ENCODE results near the gene KCNC3.

The KCNC3 gene

DNA sequence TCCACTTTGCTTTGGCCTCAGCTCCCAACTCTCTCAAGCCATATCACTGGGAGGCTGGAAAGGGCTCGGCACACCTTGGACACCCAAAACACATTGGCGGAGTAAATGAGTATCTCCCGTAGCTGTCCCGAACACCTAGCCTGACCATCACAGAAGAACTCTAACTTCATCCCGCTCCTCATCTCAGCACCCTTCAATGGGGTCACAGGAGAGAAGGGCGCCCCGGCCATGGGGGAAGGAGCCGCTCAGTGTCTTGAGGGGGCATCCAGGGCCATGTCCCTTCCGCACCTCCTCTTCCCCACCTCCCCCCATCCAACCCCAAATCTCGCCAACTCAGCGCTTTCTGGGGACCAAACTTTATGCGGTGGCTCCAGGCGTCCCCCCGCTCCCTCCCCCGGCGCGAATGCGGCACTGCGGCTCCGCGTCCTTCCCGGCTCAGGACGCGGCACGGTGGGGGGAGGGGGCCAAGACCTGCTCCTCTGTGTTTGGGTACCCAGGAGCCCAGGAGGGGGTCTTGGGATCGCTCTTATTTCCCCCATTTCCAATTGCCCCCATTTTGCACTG, 3.0 kb downstream of the KCNC3 start:
- TF ChIP-seq ZBTB1 (tag by site-specific recombination; IDR thresholded peaks at IDR 0.05) (no peak), ZNF174 (tag by site-specific recombination; IDR thresholded peaks at IDR 0.05) (no peak), ZNF311 (tag by site-specific recombination; IDR thresholded peaks at IDR 0.05; ENCODE audit: borderline replicate concordance) (no peak), ZBTB48 (tag by site-specific recombination; IDR thresholded peaks at IDR 0.05) (peak; percentile 6; the same call in 1 of the 2 replicates), SP2 (tag by site-specific recombination; IDR thresholded peaks at IDR 0.05) (no peak), ZNF701 (tag by site-specific recombination; IDR thresholded peaks at IDR 0.05) (no peak)
- TF ChIP-seq, protein P1, sequence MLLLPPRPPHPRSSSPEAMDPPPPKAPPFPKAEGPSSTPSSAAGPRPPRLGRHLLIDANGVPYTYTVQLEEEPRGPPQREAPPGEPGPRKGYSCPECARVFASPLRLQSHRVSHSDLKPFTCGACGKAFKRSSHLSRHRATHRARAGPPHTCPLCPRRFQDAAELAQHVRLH (tag by site-specific recombination; IDR thresholded peaks at IDR 0.05): no peak
- CTCF ChIA-PET: interaction anchor here (0.9 to 1.4 kb wide), 4 partner anchors 31 to 190 kb away, joined by 3 to 4 read pairs (median 4); no protein-coding TSS in a partner anchor
- no peak overlapping the region for H3K4me3 ChIP-seq (ENCODE audit: low read depth, low read length)
- no peak overlapping the region for H3K27ac ChIP-seq (ENCODE audit: extremely low read depth, low read depth, low read length)
- H3K9me3 ChIP-seq (ENCODE audit: control insufficient read depth, insufficient read depth, low read depth, low read length): no peaks in the 10 kb centered on the region
- POLR2A ChIA-PET: interaction anchor here (0.6 to 1.3 kb wide), 6 partner anchors 7 to 1317 kb away, joined by 3 to 10 read pairs (median 4); no protein-coding TSS in a partner anchor
- H3K36me3 ChIP-seq (ENCODE audit: control insufficient read depth in 2 of 2, insufficient read depth in 1 of 2, low read length in 2 of 2): peaks cover 0 to 6% of the 10 kb centered on the region in 2 experiments; a peak in 1 of 3 replicates
- H3K4me1 ChIP-seq (ENCODE audit: control insufficient read depth, insufficient read depth, low read length): peaks cover 10% of the 10 kb centered on the region

DNA sequence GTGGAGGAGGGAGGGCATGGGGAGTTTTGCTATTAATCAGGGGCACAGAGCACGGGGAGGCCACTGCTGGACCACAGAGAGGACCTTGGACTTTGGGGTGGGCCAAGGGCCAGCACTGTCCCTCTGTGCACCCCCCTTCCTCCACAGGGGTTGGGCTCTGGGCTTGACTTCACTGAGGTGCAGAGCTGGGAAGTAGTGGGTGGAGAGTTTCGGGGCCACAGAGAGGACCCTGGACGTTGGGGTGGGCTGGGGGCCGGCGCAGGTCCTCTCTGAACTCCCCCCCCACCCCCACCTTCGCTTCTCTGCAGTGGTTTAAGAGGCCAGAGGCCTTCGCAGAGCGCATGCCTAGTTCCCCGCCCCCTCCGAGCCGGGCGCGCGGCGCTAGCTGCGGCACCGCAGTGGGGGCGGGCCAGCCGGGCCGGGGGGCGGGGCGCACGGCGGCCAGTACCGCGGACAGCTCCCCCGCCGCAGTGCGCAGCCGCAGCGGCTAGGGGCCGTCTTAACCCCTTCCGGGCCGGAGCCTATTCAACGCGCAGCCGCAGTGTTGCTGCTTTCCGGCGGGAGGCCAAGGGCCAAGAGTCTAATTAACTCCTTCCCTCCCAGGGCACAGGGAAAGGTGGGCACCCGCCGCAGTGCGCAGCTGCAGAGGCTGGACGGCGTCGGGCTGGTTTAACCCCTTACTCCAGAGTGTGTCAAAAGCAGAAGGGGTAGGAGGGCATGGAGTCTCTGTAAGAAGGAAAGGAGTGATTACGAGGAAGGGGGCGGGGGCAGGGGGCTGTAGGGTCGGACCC, 3.7 kb downstream of the KCNC3 start:
- Histone ChIP-seq H3K4me1 (ENCODE audit: control insufficient read depth, insufficient read depth, low read length) (peaks cover 8% of the 10 kb centered on the region), H3K36me3 (ENCODE audit: control insufficient read depth in 2 of 2, insufficient read depth in 1 of 2, low read length in 2 of 2) (peaks cover 0 to 6% of the 10 kb centered on the region in 2 experiments; a peak in 1 of 3 replicates), H3K4me3 (ENCODE audit: low read depth, low read length) (no peak overlapping the region; the same call in 1 of the 2 replicates), H3K27ac (ENCODE audit: extremely low read depth, low read depth, low read length) (no peak overlapping the region), H3K9me3 (ENCODE audit: control insufficient read depth, insufficient read depth, low read depth, low read length) (no peaks in the 10 kb centered on the region)
- CTCF ChIA-PET: interaction anchor here (0.9 to 1.4 kb wide), 3 partner anchors 44 to 189 kb away, joined by 3 to 4 read pairs (median 4); no protein-coding TSS in a partner anchor
- POLR2A ChIA-PET: interaction anchor here (0.6 to 1.3 kb wide), 7 partner anchors 8 to 1316 kb away, joined by 3 to 10 read pairs (median 4); no protein-coding TSS in a partner anchor
- TF ChIP-seq ZBTB1 (tag by site-specific recombination; IDR thresholded peaks at IDR 0.05) (no peak), ZNF501 (tag by site-specific recombination; IDR thresholded peaks at IDR 0.05) (no peak), ZNF239 (tag by site-specific recombination; IDR thresholded peaks at IDR 0.05) (no peak), ZNF544 (tag by site-specific recombination; IDR thresholded peaks at IDR 0.05) (no peak), ZNF423 (tag by site-specific recombination; IDR thresholded peaks at IDR 0.05) (no peak), ZNF747 (tag by site-specific recombination; IDR thresholded peaks at IDR 0.05) (no peak), ZBTB48 (tag by site-specific recombination; IDR thresholded peaks at IDR 0.05) (peak; percentile 57), ZSCAN23 (tag by site-specific recombination; IDR thresholded peaks at IDR 0.05) (no peak), TCF7L2 (IDR thresholded peaks at IDR 0.05; ENCODE audit: borderline replicate concordance, low read depth, low read length) (no peak), KLF7 (tag by site-specific recombination; IDR thresholded peaks at IDR 0.05; ENCODE audit: borderline replicate concordance) (no peak), SP7 (tag by site-specific recombination; IDR thresholded peaks at IDR 0.05) (0 out of 2 replicates have a peak, but pooled peaks have one; percentile 13), ZNF132 (tag by site-specific recombination; IDR thresholded peaks at IDR 0.05; ENCODE audit: borderline replicate concordance) (no peak), HOXA7 (CRISPR knock-in tag; IDR thresholded peaks at IDR 0.05; ENCODE audit: borderline replicate concordance) (no peak), GLI4 (tag by site-specific recombination; IDR thresholded peaks at IDR 0.05) (no peak), ZNF792 (tag by site-specific recombination; IDR thresholded peaks at IDR 0.05) (no peak), SP2 (tag by site-specific recombination; IDR thresholded peaks at IDR 0.05) (0 out of 2 replicates have a peak, but pooled peaks have one; percentile 23), ZBTB17 (tag by site-specific recombination; IDR thresholded peaks at IDR 0.05) (0 out of 2 replicates have a peak, but pooled peaks have one; percentile 9), KLF1 (tag by site-specific recombination; IDR thresholded peaks at IDR 0.05) (no peak), ZNF514 (tag by site-specific recombination; IDR thresholded peaks at IDR 0.05) (no peak), SCRT2 (tag by site-specific recombination; IDR thresholded peaks at IDR 0.05) (no peak), ZNF629 (tag by site-specific recombination; IDR thresholded peaks at IDR 0.05) (no peak)
- TF ChIP-seq, protein P2, sequence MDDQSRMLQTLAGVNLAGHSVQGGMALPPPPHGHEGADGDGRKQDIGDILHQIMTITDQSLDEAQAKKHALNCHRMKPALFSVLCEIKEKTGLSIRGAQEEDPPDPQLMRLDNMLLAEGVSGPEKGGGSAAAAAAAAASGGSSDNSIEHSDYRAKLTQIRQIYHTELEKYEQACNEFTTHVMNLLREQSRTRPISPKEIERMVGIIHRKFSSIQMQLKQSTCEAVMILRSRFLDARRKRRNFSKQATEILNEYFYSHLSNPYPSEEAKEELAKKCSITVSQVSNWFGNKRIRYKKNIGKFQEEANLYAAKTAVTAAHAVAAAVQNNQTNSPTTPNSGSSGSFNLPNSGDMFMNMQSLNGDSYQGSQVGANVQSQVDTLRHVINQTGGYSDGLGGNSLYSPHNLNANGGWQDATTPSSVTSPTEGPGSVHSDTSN (CRISPR knock-in tag; IDR thresholded peaks at IDR 0.05): peak; percentile 81; the same call in 1 of the 2 replicates
- TF ChIP-seq, protein P3, sequence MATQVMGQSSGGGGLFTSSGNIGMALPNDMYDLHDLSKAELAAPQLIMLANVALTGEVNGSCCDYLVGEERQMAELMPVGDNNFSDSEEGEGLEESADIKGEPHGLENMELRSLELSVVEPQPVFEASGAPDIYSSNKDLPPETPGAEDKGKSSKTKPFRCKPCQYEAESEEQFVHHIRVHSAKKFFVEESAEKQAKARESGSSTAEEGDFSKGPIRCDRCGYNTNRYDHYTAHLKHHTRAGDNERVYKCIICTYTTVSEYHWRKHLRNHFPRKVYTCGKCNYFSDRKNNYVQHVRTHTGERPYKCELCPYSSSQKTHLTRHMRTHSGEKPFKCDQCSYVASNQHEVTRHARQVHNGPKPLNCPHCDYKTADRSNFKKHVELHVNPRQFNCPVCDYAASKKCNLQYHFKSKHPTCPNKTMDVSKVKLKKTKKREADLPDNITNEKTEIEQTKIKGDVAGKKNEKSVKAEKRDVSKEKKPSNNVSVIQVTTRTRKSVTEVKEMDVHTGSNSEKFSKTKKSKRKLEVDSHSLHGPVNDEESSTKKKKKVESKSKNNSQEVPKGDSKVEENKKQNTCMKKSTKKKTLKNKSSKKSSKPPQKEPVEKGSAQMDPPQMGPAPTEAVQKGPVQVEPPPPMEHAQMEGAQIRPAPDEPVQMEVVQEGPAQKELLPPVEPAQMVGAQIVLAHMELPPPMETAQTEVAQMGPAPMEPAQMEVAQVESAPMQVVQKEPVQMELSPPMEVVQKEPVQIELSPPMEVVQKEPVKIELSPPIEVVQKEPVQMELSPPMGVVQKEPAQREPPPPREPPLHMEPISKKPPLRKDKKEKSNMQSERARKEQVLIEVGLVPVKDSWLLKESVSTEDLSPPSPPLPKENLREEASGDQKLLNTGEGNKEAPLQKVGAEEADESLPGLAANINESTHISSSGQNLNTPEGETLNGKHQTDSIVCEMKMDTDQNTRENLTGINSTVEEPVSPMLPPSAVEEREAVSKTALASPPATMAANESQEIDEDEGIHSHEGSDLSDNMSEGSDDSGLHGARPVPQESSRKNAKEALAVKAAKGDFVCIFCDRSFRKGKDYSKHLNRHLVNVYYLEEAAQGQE (tag by site-specific recombination; IDR thresholded peaks at IDR 0.05): peak; percentile 93
- TF ChIP-seq, protein P4, sequence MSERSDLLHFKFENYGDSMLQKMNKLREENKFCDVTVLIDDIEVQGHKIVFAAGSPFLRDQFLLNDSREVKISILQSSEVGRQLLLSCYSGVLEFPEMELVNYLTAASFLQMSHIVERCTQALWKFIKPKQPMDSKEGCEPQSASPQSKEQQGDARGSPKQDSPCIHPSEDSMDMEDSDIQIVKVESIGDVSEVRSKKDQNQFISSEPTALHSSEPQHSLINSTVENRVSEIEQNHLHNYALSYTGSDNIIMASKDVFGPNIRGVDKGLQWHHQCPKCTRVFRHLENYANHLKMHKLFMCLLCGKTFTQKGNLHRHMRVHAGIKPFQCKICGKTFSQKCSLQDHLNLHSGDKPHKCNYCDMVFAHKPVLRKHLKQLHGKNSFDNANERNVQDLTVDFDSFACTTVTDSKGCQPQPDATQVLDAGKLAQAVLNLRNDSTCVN (tag by site-specific recombination; optimal IDR thresholded peaks at IDR 0.05): peak; percentile 15

All from HEK293 (cell line).